B cell (primary cell): Measurements from ENCODE around the gene PDE3A.

Experiments
- CTCF ChIP-seq: fragments of 200-600 bp; IDR thresholded peaks from one replicate; pipeline ENCODE4 v1.8.0; 2022; ENCODE audit warnings: antibody characterized with exemption, mild to moderate bottlenecking
- EZH2 ChIP-seq: IDR thresholded peaks from 2 replicates; pipeline ENCODE4 v1.6.1; 2012; ENCODE audit warnings: borderline replicate concordance, low read depth, mild to moderate bottlenecking, moderate library complexity, low read length; ENCODE audit not compliant: insufficient read depth, poor library complexity, severe bottlenecking

GRCh38 chr12:20731274-20731673 lies 362.9 kb downstream of the PDE3A start:
- TF ChIP-seq CTCF (no peak), EZH2 (no peak)
